ENCODE data around the gene MYOG.

The MYOG gene

GRCh38 chr1:203085528-203086406, at the start of gene MYOG:
TSS of gene MYOG (minus strand) at chr1:203086012. CDS start at chr1:203085961, 51 bp downstream.
- FAIRE-seq, result no peak

GRCh38 chr1:203133970-203134725, 48.3 kb upstream of the MYOG start:
- no peak for FAIRE-seq

DNA sequence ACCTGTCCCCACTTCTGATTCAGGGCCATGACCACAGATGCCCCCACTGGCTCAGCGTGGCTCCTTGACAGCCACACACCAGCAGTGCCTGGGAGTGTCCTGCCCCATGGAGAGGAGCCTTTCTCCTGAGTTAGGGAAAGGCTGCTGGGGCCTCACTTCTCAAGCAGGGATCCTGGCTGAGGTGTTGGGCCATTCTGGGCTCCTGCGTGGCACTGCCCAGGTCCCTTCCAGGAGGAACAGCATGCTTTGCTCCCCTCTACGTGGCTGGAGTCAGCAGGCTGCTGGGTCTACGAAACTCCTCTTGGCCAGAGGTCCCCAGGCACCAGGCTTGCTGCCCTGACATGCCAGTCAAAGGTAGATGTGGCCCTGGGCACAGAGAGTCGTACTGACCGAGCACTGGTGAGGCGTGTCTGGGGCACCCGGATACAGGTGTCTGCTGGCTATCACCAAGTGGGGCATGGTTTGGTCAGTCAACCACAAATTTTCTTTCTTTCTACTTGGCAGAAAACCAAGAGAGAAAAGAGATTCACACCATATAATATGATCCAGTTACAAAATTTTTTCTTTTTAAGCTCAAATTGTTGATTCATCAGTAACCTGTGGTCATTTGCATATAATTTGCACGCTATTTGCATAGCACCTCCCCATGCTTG, 45.9 kb upstream of the MYOG start:
- no peak for FAIRE-seq

DNA sequence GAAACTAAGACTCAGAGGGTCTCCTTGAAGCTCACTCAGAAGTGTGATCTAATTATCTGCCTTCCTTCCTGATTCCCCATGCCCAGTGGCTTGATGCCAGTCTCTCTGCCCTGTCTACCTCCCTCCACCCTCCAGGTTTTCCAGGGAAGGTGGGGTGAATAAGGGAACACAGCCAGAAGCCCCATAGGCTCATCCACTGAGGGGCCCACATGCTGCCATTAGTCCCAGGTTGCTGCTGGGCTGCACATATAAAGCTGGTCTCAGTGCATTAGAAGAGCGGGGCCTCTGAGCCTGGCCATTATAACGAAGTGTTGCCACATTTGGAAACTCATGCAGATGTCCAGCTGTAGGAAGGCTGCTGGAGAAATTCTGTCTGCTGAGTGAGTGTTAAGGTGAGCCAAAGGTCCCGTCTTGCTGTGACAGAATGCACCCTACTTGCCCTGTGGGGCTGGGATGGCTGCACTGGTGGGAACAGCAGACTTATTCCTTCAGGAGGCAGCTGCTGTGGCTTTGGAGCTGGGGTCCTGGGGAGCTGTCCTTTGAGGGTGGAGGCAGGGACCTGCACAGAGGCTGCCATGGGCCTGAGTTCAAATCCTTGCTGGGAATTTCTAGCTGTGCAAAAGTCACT, 44.7 kb upstream of the MYOG start:
- no peak for FAIRE-seq

GRCh38 chr1:203129501-203130231, 43.9 kb upstream of the MYOG start:
- FAIRE-seq, result no peak

DNA sequence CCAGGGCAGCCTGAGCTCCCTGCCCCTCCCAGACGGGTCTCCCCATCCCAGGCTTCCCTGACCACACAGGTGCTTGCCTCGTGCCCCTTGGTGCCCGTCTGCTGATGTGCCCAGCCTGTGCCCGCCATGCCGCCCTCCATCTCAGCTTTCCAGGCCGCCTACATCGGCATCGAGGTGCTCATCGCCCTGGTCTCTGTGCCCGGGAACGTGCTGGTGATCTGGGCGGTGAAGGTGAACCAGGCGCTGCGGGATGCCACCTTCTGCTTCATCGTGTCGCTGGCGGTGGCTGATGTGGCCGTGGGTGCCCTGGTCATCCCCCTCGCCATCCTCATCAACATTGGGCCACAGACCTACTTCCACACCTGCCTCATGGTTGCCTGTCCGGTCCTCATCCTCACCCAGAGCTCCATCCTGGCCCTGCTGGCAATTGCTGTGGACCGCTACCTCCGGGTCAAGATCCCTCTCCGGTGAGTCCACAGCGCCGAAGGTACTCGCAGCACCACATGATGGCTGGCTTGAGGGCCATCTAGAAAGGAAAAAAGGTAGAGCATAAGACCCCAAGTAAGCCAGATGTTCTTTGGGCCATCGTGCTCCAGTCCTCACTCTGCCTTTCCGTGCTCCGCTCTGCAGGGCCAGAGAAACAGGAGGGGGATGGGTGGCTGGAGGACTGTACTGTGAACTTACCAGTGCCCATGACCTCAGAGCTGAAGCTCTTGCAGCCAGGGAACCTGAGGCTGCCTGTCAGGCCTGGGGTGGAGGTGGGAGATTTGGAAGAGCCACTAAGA, 43.1 kb upstream of the MYOG start:
- FAIRE-seq, result no peak

DNA sequence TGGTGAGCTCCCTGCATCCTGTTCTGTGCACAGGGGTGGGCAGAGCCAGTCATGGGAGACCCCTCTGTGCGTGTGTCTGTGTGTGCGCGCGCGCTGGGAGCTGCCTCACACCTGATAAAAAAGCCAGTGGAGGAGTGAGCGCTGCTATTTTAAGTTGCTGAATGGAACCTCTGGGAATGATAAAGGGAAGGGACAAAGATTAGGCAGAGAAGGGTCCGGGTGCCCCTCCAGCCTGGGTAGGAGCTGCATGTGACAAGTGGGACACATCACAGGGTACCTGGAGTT, 42.6 kb upstream of the MYOG start:
- no peak for FAIRE-seq

GRCh38 chr1:203127666-203128430, 42.0 kb upstream of the MYOG start, which contains the start of gene ADORA1:
TSS of gene ADORA1 (plus strand) at chr1:203127726. CDS start at chr1:203128842, 1,116 bp downstream.
- no peak for FAIRE-seq

DNA sequence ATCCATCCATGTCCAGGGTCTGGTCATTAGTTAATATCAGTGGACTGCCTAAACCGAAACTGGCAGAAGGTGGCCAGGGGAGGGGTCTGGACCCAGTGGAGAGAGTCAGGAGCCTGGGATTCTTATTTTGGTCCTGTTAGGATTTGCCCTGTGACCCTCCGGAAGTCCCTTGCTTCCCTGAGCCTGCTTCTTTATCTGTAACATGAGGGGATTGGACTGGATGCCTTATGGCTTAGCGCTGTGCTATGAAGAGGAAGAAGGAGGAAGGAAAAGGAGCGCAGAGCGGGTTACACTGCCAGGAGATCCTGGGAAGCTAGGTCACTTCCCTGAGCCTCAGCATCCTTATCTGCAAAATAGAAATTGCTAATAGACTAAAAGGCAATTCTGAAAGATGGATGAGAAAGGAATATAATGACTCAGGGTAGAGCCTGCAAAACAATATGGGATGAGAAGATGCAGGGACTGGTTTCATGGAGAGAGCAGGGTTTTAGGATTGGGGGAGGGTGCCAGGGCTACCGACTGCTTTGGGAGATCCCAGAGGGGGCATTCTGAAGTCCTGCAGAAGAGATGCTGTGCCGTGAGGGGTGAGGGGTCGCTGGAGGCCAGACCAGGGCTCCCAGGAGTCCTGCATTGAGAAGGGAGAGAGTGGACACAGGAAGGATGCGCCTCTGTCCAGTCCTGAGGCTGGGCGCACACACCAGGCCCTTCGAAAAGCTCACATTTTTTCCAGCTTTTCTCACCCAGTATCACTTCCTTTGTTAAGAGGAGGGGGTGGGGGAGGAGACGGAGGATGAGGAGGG, 41.3 kb upstream of the MYOG start:
- FAIRE-seq, result no peak

DNA sequence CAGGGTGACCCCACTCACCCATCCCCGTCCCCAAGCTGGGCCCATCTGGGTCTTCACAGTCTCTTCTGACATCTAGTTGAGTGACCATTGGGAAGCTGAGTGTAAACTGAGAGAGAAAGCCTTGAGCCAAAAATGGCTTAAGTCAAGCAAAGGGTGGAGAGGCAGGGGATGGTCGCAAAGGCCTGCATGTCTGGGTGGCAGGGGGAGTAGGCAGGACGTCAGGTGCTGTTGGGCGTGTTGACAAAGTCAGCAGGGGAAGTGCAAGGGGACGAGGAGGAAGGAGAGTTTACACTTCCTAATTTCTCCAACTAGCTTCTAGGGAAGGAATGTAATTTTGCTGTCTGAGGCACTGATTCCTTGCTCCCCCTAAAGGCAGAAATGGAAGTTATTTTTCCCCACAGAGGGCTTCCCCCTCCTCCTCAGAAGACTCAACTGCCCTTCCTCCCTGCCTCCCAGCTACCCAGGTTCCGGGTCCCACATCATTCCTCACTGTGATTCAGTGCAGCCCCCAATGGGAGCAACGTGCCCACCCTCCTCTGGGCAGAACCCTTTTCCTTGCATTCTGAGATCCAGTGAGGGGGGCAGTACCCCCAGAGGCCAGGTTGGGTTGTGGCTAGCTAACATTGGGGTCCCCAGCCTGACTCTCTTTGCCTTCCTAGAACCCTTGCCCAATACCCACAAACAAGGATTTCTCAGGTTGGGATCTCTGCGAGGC, 40.5 kb upstream of the MYOG start:
- no peak for FAIRE-seq

DNA sequence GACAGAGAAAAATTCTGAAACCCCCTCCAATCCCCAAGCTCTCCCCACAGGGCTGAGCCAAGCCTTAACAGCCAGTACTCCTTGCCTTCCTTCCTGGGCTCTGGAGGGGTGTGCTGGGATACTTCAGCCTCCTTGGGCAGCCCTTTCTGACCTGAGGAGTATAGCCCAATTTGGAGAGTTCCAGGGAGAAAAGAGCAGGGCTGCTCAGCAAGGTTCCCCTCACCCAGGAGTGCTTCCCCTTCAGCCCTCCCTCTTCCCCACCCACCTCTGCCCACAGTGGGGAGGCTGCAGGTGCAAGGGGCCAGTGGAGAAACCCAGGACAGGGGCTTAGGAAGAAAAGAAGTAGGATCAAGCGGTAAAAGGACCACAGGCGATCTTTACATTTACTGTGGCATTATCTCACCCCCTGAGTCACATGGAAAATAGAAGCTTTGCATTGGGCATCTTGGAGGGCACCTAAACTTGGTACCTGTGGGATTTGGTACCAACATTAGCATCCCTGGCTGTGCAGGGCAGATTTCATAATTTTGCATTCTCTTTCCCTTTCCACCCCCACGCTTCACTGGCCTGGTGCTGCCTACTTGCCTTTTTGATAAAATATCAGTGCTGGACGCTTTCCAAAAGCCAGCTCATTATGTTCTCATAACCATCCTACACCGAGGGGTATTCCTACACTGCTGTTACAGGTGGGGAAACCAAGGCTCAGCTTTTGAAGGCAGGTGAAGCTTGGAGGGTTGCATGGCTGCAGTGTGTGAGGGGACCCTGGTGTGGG, 38.9 kb upstream of the MYOG start:
- no peak for FAIRE-seq

GRCh38 chr1:203124011-203124410, 38.2 kb upstream of the MYOG start:
- no peak for FAIRE-seq

DNA sequence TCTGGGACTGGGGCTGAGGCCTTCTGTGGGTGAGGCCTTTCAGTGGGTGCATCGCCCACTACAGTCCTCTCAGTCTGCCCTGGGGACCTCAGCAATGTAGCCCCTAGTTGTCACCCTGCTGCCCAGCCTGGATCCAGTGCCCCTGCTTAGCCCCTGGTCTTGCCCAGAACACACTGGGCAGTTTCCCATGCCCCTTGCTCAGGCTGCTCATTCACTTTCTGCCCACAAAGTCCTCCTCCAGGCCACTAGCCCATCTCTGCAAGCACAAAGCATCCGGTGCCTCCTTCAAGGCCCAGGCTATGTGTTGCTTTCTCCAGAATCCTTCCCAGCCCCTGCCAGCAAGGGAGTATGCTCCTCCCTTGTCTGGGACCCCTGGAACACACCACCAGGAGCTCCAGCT, 36.3 kb upstream of the MYOG start:
- FAIRE-seq, result no peak

GRCh38 chr1:203121186-203122015, 35.6 kb upstream of the MYOG start:
- FAIRE-seq, result no peak

- no peak for FAIRE-seq
Measured at GRCh38 chr1:203120325-203121153, 34.7 kb upstream of the MYOG start.
